ENCODE results near the gene XRCC5. TPM values are rescaled to one million over a fixed set of nuclear protein-coding genes. Genes with fewer than 3 reads are reported as not detected.

XRCC5 gene
- total RNA-seq, 2 donors from 2014 or later, result 205 to 244 TPM

GRCh38 chr2:216222650-216223352 lies 113.7 kb downstream of the XRCC5 start:
- H3K36me3 ChIP-seq, result no peaks in the 10 kb centered on the region
- no peak overlapping the region for H3K9ac ChIP-seq (ENCODE audit: low read depth in 2 of 2, low read length in 2 of 2)
- H3K27ac ChIP-seq, result no peak overlapping the region
- TF ChIP-seq CTCF (IDR thresholded peaks at IDR 0.05), result no peak
- H3K4me1 ChIP-seq, result no peaks in the 10 kb centered on the region
- H3K9me3 ChIP-seq, result no peaks in the 10 kb centered on the region
- DNase-seq, result no peak
- intact Hi-C loops (cut with DNase I), result no loop called here
- H3K4me3 ChIP-seq, result no peak overlapping the region
- H3K27me3 ChIP-seq, result no peaks in the 10 kb centered on the region

GRCh38 chr2:216224388-216224787 lies 115.2 kb downstream of the XRCC5 start:
- H3K9me3 ChIP-seq, result no peaks in the 10 kb centered on the region
- H3K4me1 ChIP-seq, result no peaks in the 10 kb centered on the region
- no peak overlapping the region for H3K27ac ChIP-seq
- intact Hi-C loops (cut with DNase I), result no loop called here
- H3K27me3 ChIP-seq, result no peaks in the 10 kb centered on the region
- H3K36me3 ChIP-seq, result no peaks in the 10 kb centered on the region
- H3K9ac ChIP-seq (ENCODE audit: low read depth in 2 of 2, low read length in 2 of 2), result no peak overlapping the region
- no peak for DNase-seq
- no peak overlapping the region for H3K4me3 ChIP-seq
- TF ChIP-seq CTCF (IDR thresholded peaks at IDR 0.05), result no peak

GRCh38 chr2:216229277-216229914 lies 120.2 kb downstream of the XRCC5 start:
- Histone ChIP-seq H3K36me3 (no peaks in the 10 kb centered on the region), H3K4me1 (no peaks in the 10 kb centered on the region), H3K9ac (ENCODE audit: low read depth in 2 of 2, low read length in 2 of 2) (no peak overlapping the region), H3K27ac (no peak overlapping the region), H3K4me3 (no peak overlapping the region), H3K27me3 (no peaks in the 10 kb centered on the region), H3K9me3 (no peaks in the 10 kb centered on the region)
- no peak for TF ChIP-seq CTCF (IDR thresholded peaks at IDR 0.05)
- no peak for DNase-seq
- intact Hi-C loops (cut with DNase I), result no loop called here

GRCh38 chr2:216231867-216232266 lies 122.7 kb downstream of the XRCC5 start:
- DNase-seq, result no peak
- no peaks in the 10 kb centered on the region for H3K36me3 ChIP-seq
- H3K9ac ChIP-seq (ENCODE audit: low read depth in 2 of 2, low read length in 2 of 2), result no peak overlapping the region

GRCh38 chr2:216232721-216233120 lies 123.6 kb downstream of the XRCC5 start:
- DNase-seq, result no peak
- intact Hi-C loops (cut with DNase I), result no loop called here

More at GRCh38 chr2:216231867-216232266, 122.7 kb downstream of the XRCC5 start:
- H3K27me3 ChIP-seq, result no peaks in the 10 kb centered on the region
- TF ChIP-seq CTCF (IDR thresholded peaks at IDR 0.05), result no peak
- no peaks in the 10 kb centered on the region for H3K4me1 ChIP-seq
- H3K9me3 ChIP-seq, result no peaks in the 10 kb centered on the region
- no peak overlapping the region for H3K4me3 ChIP-seq
- H3K27ac ChIP-seq, result no peak overlapping the region
- intact Hi-C loops (cut with DNase I), result no loop called here

More at GRCh38 chr2:216232721-216233120, 123.6 kb downstream of the XRCC5 start:
- Histone ChIP-seq H3K36me3 (no peaks in the 10 kb centered on the region), H3K27ac (no peak overlapping the region), H3K9me3 (no peaks in the 10 kb centered on the region), H3K4me1 (no peaks in the 10 kb centered on the region), H3K27me3 (no peaks in the 10 kb centered on the region), H3K4me3 (no peak overlapping the region), H3K9ac (ENCODE audit: low read depth in 2 of 2, low read length in 2 of 2) (no peak overlapping the region)
- no peak for TF ChIP-seq CTCF (IDR thresholded peaks at IDR 0.05)

All from colonic mucosa (tissue), 4 donors.